Activated CD4-positive, alpha-beta T cell treated with anti-CD3 and anti-CD28 coated beads for 24 hours (primary cell): ENCODE results near the gene ABCD1.

Experiments used
- DNase-seq, 2 donors: peaks; one replicate each; pipeline ENCODE4 v3.0.0-alpha.2; 2020; ENCODE audit warnings: low read depth in 2 of 2

The ABCD1 gene

GRCh38 chrX:153791104-153791852 is 66.6 kb downstream of the ABCD1 start:
- no peak for DNase-seq

- no peak for DNase-seq
Measured at GRCh38 chrX:153792368-153792767, 67.7 kb downstream of the ABCD1 start.

GRCh38 chrX:153793291-153793690 is 68.6 kb downstream of the ABCD1 start:
- no peak for DNase-seq
